RWPE1 (cell line): ENCODE data around the gene LAPTM5.

ENCODE experiments used
- CTCF ChIA-PET: fragments of 350-600 bp; sonication (Branson Sonifier 250); formaldehyde crosslinking; extraction: SDS; loops from one replicate; lab custom pipeline; 2021; lab: Yijun Ruan, JAX
- POLR2A ChIA-PET: fragments of 400-600 bp; formaldehyde crosslinking; extraction: SDS; loops from one replicate; lab custom pipeline; 2020; ENCODE audit warnings: antibody characterized with exemption; ENCODE audit not compliant: low non-redundant PET; lab: Yijun Ruan, JAX
- DNase-seq: peaks from one replicate; pipeline ENCODE4 v3.0.0; 2012; ENCODE audit warnings: low spot score
- H3K27ac ChIP-seq: fragments of 450-650 bp; 2 replicates; pipeline ENCODE4 v1.5.1; 2017
- TF ChIP-seq, protein P1 (sequence below): fragments of 450-650 bp; conservative IDR thresholded peaks from 2 replicates; pipeline ENCODE4 v1.5.1; 2017; ENCODE audit warnings: low read depth, mild to moderate bottlenecking

Gene LAPTM5

DNA sequence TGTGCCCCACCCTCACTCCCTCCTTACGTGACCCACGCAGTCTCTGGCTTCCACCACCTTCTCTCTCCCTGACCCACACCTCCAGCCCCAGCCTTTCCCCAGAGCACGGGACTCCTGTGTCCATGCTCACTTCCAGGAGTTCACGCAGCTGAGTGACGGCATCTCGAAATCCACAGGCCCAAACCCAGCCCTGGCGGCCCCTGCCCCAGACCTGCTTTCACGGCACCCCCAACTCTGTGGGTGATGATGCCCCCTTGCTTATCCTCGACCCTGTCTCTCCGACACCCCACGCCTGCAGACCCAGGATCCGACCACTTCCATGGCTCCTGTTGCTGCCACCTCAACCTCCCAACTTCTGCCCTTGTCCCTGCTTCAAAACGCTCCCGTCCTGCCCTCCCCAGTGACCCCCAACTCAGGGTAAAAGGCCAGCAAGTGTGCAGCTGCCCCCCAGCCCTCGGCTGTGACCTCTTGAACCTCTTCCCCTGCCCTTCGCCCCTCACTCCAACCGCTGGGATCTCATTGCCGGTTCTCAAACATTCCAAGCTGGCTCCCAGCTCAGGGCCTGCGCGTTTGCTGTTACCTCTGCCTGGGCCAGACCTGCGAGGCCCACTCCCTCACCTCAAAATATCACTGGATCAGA is 30.4 kb upstream of the LAPTM5 start:
- no peak for DNase-seq
- TF ChIP-seq, protein P1, sequence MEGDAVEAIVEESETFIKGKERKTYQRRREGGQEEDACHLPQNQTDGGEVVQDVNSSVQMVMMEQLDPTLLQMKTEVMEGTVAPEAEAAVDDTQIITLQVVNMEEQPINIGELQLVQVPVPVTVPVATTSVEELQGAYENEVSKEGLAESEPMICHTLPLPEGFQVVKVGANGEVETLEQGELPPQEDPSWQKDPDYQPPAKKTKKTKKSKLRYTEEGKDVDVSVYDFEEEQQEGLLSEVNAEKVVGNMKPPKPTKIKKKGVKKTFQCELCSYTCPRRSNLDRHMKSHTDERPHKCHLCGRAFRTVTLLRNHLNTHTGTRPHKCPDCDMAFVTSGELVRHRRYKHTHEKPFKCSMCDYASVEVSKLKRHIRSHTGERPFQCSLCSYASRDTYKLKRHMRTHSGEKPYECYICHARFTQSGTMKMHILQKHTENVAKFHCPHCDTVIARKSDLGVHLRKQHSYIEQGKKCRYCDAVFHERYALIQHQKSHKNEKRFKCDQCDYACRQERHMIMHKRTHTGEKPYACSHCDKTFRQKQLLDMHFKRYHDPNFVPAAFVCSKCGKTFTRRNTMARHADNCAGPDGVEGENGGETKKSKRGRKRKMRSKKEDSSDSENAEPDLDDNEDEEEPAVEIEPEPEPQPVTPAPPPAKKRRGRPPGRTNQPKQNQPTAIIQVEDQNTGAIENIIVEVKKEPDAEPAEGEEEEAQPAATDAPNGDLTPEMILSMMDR: no peak
- peak overlapping the region; percentile 58 for H3K27ac ChIP-seq
- POLR2A ChIA-PET: interaction anchor here (0.6 kb wide), 1 partner anchor 79 kb away, joined by 4 read pairs; no protein-coding TSS in a partner anchor
- CTCF ChIA-PET: interaction anchor here (0.9 to 2.5 kb wide), 3 partner anchors 14 to 123 kb away, joined by 3 to 16 read pairs (median 4); no protein-coding TSS in a partner anchor

GRCh38 chr1:30787266-30787665 is 29.7 kb upstream of the LAPTM5 start:
- peak overlapping the region; percentile 58 for H3K27ac ChIP-seq
- ChIA-PET POLR2A (no interaction called here), CTCF (interaction anchor here (1.2 to 2.5 kb wide), 2 partner anchors 14 to 69 kb away, joined by 3 to 16 read pairs; no protein-coding TSS in a partner anchor)
- TF ChIP-seq, protein P1: no peak
- no peak for DNase-seq

DNA sequence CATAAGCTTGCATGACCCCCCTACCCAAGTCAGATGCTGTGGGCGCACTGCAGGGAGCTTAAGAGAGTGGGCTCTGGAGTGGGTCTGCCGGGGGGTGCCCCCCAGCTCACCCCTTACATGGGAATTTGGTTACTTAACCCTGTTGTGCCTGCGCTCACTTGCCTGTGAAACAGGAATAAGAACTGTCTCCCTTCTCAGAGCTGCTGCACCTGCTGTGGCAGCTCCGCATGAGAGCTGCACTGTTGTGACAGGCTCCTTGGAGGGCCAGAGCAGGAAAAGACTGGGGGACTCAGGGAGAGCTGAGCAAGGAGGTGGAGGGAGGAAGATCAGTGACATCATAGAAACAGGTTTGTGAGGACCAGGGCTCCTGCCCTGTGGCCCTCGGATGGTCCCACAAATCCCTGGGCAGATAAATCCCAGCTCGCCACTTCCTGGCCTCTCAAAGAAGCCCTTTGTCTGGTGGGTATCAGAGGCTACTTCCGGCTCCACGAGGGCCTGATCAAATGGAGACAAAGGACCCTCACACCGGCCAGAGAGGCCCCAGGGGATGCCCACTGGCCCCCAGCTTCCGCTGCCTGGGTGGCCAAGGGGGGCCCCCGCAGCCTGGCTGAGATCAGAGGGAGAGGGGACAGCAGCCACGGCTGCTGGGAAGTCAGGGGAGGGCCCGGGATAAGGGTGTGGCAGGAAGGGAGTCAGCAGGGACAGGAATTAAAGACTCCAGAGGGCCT is 28.9 kb upstream of the LAPTM5 start:
- POLR2A ChIA-PET: no interaction called here
- H3K27ac ChIP-seq: peak overlapping the region; percentile 58
- TF ChIP-seq, protein P1: no peak
- DNase-seq: no peak
- CTCF ChIA-PET: interaction anchor here (0.5 to 2.5 kb wide), 4 partner anchors 15 to 132 kb away, joined by 3 to 16 read pairs (median 3); no protein-coding TSS in a partner anchor

- ChIA-PET CTCF (interaction anchor here (0.5 to 1.0 kb wide), 3 partner anchors 8 to 133 kb away, joined by 3 read pairs; no protein-coding TSS in a partner anchor), POLR2A (no interaction called here)
- no peak for DNase-seq
- TF ChIP-seq, protein P1: no peak
- peak overlapping the region; percentile 58 for H3K27ac ChIP-seq
Measured at GRCh38 chr1:30785714-30786113, 28.1 kb upstream of the LAPTM5 start.

- TF ChIP-seq, protein P1: no peak
- POLR2A ChIA-PET: no interaction called here
- DNase-seq: no peak
- H3K27ac ChIP-seq: peak overlapping the region; percentile 58
- CTCF ChIA-PET: interaction anchor here (0.7 to 1.0 kb wide), 2 partner anchors 8 to 126 kb away, joined by 3 read pairs; no protein-coding TSS in a partner anchor
Measured at GRCh38 chr1:30785181-30785580, 27.6 kb upstream of the LAPTM5 start.

DNA sequence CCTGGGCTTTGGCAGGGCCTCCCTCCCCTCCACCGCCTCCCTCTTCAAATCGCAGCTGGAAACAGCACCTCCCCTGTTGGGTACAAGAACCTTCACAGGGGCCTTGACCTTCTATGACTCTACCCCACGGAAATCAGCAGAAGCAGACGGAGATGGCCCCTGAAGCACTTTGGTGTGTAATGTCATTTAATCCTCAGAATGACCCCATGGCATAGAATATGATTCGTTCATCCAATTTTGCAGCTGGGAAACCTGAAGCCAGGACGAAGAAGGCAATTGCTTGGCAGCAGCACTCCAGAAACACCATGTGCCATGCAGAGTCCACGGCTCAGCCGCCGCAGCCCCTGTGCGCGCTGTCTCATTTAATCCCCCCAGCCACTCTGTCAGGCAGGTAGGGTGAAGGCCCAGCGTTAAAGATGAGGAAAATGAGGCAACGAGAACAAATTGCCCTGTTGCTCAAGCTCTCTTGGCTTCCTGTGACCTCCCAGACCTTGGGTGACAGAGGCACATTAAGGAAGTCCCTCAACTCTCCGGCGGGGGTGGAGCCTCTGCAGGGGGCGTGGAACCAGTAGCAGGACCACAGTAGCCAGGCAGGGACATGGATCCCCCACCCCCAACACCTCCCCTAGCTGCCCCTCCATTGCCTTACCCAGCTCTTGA is 25.8 kb upstream of the LAPTM5 start:
- CTCF ChIA-PET: interaction anchor here (0.6 to 3.4 kb wide), 16 partner anchors 11 to 975 kb away, joined by 3 to 48 read pairs (median 4); no protein-coding TSS in a partner anchor
- no peak for DNase-seq
- TF ChIP-seq, protein P1: no peak
- no peak overlapping the region; the same call in 1 of the 2 replicates for H3K27ac ChIP-seq
- POLR2A ChIA-PET: interaction anchor here (0.5 kb wide), 1 partner anchor 64 kb away, joined by 5 read pairs; no protein-coding TSS in a partner anchor
